ENCODE results near the gene WDR48.
"Not testable (repeated sequence)": the region's sequence is repeated elsewhere in the genome, so short reads cannot be mapped to it uniquely, and the experiment has no call there.

Gene WDR48

GRCh38 chr3:39051649-39052561, at the start of gene WDR48, which contains the start of gene SCN11A:
WDR48 (plus strand) TSS chr3:39052016; CDS start chr3:39052026, 10 bp downstream.
SCN11A (minus strand) TSS chr3:39051944; CDS start chr3:38950362, 101,582 bp downstream.
- DNase-seq, result peak; percentile 88

GRCh38 chr3:39005295-39005694, 46.5 kb upstream of the WDR48 start:
- no peak for DNase-seq

GRCh38 chr3:39011191-39011736, 40.6 kb upstream of the WDR48 start:
- no peak for DNase-seq

- no peak for DNase-seq
Measured at GRCh38 chr3:39013289-39013688, 38.5 kb upstream of the WDR48 start.

- no peak for DNase-seq
Measured at GRCh38 chr3:39013921-39014509, 37.8 kb upstream of the WDR48 start.

- DNase-seq, result no peak
Measured at GRCh38 chr3:39015418-39015817, 36.4 kb upstream of the WDR48 start.

GRCh38 chr3:39019299-39019698, 32.5 kb upstream of the WDR48 start:
- no peak for DNase-seq

GRCh38 chr3:39021029-39021428, 30.8 kb upstream of the WDR48 start:
- no peak for DNase-seq

GRCh38 chr3:39021465-39022285, 30.1 kb upstream of the WDR48 start:
- DNase-seq, result no peak

GRCh38 chr3:39022286-39022630, 29.6 kb upstream of the WDR48 start:
- DNase-seq, result no peak

GRCh38 chr3:39024497-39024896, 27.3 kb upstream of the WDR48 start:
- DNase-seq, result no peak

GRCh38 chr3:39025222-39025970, 26.4 kb upstream of the WDR48 start:
- DNase-seq, result no peak

- DNase-seq, result no peak
Measured at GRCh38 chr3:39028546-39028945, 23.3 kb upstream of the WDR48 start.

- DNase-seq, result no peak
Measured at GRCh38 chr3:39029556-39029955, 22.3 kb upstream of the WDR48 start.

- DNase-seq, result peak; percentile 90
Measured at GRCh38 chr3:39038165-39038564, 13.7 kb upstream of the WDR48 start.

GRCh38 chr3:39050029-39050428, 1.8 kb upstream of the WDR48 start:
- no peak for DNase-seq

GRCh38 chr3:39052583-39052982, 767 bp downstream of the WDR48 start:
- DNase-seq, result no peak

- DNase-seq, result no peak
Measured at GRCh38 chr3:39053696-39054095, 1.9 kb downstream of the WDR48 start.

GRCh38 chr3:39056151-39056550, 4.3 kb downstream of the WDR48 start:
- no peak for DNase-seq

- DNase-seq, result not testable (repeated sequence)
Measured at GRCh38 chr3:39061228-39061627, 9.4 kb downstream of the WDR48 start.

GRCh38 chr3:39062180-39062579, 10.4 kb downstream of the WDR48 start:
- DNase-seq, result no peak

GRCh38 chr3:39063143-39063542, 11.3 kb downstream of the WDR48 start:
- DNase-seq, result no peak
